Measurements from ENCODE around the gene MICB. TPM values are rescaled to one million over a fixed set of nuclear protein-coding genes. Genes with fewer than 3 reads are reported as not detected.

Gene MICB
- total and polyA plus RNA-seq, 2 of the 8 experiments (the other 6 are each of a cell fraction or from before 2014, with no cell fraction given), result 16.2 to 25.3 TPM

DNA sequence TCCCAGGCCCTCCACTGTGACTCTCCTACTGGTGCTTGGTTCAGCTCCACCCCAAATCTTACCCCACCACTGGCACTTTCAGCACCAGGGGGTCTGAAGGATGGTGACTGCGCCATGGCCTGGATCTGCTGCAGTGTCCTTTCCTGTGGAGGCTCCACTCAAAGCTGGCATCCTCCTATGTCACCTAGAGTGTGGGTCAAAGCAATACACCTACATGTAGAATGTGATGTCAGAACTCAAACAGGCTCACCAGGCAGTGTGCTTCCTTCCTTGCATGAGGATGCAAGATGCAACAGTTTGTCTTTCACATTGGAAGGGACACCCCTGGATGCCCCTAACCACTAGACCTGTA is 32.8 kb upstream of the MICB start:
- no peak overlapping the region for H3K23ac ChIP-seq (ENCODE audit: insufficient read length)
- TF ChIP-seq TEAD4 (IDR thresholded peaks at IDR 0.05; ENCODE audit: low read depth, low read length) (no peak), POU5F1 (IDR thresholded peaks at IDR 0.05; ENCODE audit: low read depth, low read length) (no peak), SIN3A (conservative IDR thresholded peaks at IDR 0.05 in 1 of 2, IDR thresholded peaks at IDR 0.05 in 1 of 2; ENCODE audit: low read depth in 1 of 2, low read length in 2 of 2) (no peak), POLR2AphosphoS5 (IDR thresholded peaks at IDR 0.05; ENCODE audit: low read depth, low read length) (no peak), CBX8 (IDR thresholded peaks at IDR 0.05; ENCODE audit: borderline replicate concordance, low read depth, low read length) (no peak)
- H3K9me3 ChIP-seq (ENCODE audit: insufficient read depth in 2 of 2, low read depth in 1 of 2, low read length in 1 of 2), result no peaks in the 10 kb centered on the region
- no peak overlapping the region for H2AFZ ChIP-seq (ENCODE audit: low read length)
- FAIRE-seq, result no peak
- H3K23me2 ChIP-seq (ENCODE audit: low read depth, low read length), result no peaks in the 10 kb centered on the region
- H2BK5ac ChIP-seq (ENCODE audit: low read depth, low read length), result no peak overlapping the region
- H4K91ac ChIP-seq (replicated peaks; ENCODE audit: insufficient read length, low read length), result no peak overlapping the region
- no peaks in the 10 kb centered on the region for H3K79me2 ChIP-seq (ENCODE audit: control insufficient read depth in 1 of 2, insufficient read depth in 2 of 2, low read length in 2 of 2)
- H3K4me3 ChIP-seq (ENCODE audit: extremely low read depth in 1 of 4, insufficient read depth in 2 of 4, low read depth in 3 of 4, low read length in 4 of 4), result no peak overlapping the region
- H3K36me3 ChIP-seq (ENCODE audit: control insufficient read depth in 2 of 4, insufficient read depth in 4 of 4, low read length in 3 of 4), result no peaks in the 10 kb centered on the region
- H3K4me2 ChIP-seq (ENCODE audit: insufficient read depth in 1 of 2, low read depth in 2 of 2, low read length in 2 of 2), result no peak overlapping the region
- WGBS, 2 experiments (ENCODE audit: extremely low coverage in 1 of 2, insufficient coverage in 1 of 2, insufficient read length in 1 of 2, insufficient replicate concordance in 2 of 2, low coverage in 1 of 2, low lambda C conversion rate in 2 of 2, missing lambda C conversion rate in 1 of 2), result 92% methylated on average over 1 of the region's 1 CpG; no CpG with 5 or more reads in 1 of the 2 experiments
- no peak overlapping the region for H3K14ac ChIP-seq (ENCODE audit: insufficient read length)
- no peak overlapping the region for H3K9ac ChIP-seq (replicated peaks in 1 of 4; ENCODE audit: extremely low read depth in 1 of 4, low read depth in 3 of 4, low read length in 3 of 4)
- ChIA-PET CTCF (ENCODE audit: partially characterized antibody) (no interaction called here), POLR2A (ENCODE audit: partially characterized antibody) (interaction anchor here (1.5 kb wide), 1 partner anchor 12 kb away, joined by 3 read pairs; no protein-coding TSS in a partner anchor)
- H4K5ac ChIP-seq (ENCODE audit: insufficient read length, low read depth, low read length), result no peak overlapping the region
- no peak overlapping the region for H2BK15ac ChIP-seq (ENCODE audit: low read length)
- no peak overlapping the region for H4K8ac ChIP-seq (ENCODE audit: extremely low read depth, insufficient read depth, low read length)
- no peak overlapping the region for H2BK20ac ChIP-seq (ENCODE audit: low read length)
- H2BK120ac ChIP-seq (replicated peaks; ENCODE audit: low read depth, low read length), result no peak overlapping the region
- H3K18ac ChIP-seq (ENCODE audit: extremely low read depth, low read length), result no peak overlapping the region
- no peaks in the 10 kb centered on the region for H3K79me1 ChIP-seq (ENCODE audit: low read depth, low read length)
- H3K56ac ChIP-seq (replicated peaks; ENCODE audit: insufficient read length, low read depth, low read length), result no peak overlapping the region
- H4K20me1 ChIP-seq (replicated peaks in 1 of 2; ENCODE audit: control insufficient read depth in 1 of 2, insufficient read depth in 2 of 2, low read length in 2 of 2), result no peaks in the 10 kb centered on the region
- peaks cover 0 to 12% (median 0%) of the 10 kb centered on the region in 4 experiments; a peak in 3 of 7 replicates for H3K27me3 ChIP-seq (replicated peaks in 1 of 4; ENCODE audit: control insufficient read depth in 3 of 4, extremely low read depth in 1 of 4, insufficient read depth in 3 of 4, low read length in 3 of 4)
- DNase-seq (ENCODE audit: low read depth in 1 of 2, low spot score in 2 of 2), result no peak
- H3K4me1 ChIP-seq (replicated peaks in 1 of 4; ENCODE audit: control insufficient read depth in 3 of 4, insufficient read depth in 4 of 4, low read length in 3 of 4), result peaks cover 0 to 2% (median 0%) of the 10 kb centered on the region in 4 experiments; a peak in 1 of 7 replicates
- no peak overlapping the region for H2AK5ac ChIP-seq (ENCODE audit: low read depth, low read length)
- H3K27ac ChIP-seq (ENCODE audit: low read depth, low read length), result no peak overlapping the region
- no peak overlapping the region for H3K4ac ChIP-seq (replicated peaks; ENCODE audit: insufficient read length, low read depth, low read length)
- H2BK12ac ChIP-seq (ENCODE audit: low read depth, low read length), result no peak overlapping the region
